DND-41 (cell line): Measurements from ENCODE around the gene GRK3.

ENCODE experiments used
- ATAC-seq: fragments of 200-7000 bp; cut with Tn5 transposase; 3 replicates; pipeline ENCODE4 v1.9.1; 2021; ENCODE audit warnings: low read depth; ENCODE audit not compliant: insufficient read depth
- DNase-seq: peaks from one replicate; pipeline ENCODE4 v3.0.0-alpha.2; 2020
- H2AFZ ChIP-seq: 2 replicates; pipeline ENCODE4 v1.6.0; 2012; ENCODE audit warnings: low read depth, low read length
- H3K27ac ChIP-seq: 2 replicates; pipeline ENCODE4 v1.5.1; 2012; ENCODE audit warnings: low read length, inconsistent platforms
- H3K27me3 ChIP-seq: fragments of 200-600 bp; sonication (generic); 2 replicates; pipeline ENCODE4 v1.6.0; 2012; ENCODE audit warnings: low read length, mild to moderate bottlenecking, inconsistent platforms; ENCODE audit not compliant: insufficient read depth, poor library complexity
- H3K36me3 ChIP-seq: 2 replicates; pipeline ENCODE4 v1.5.1; 2012; ENCODE audit warnings: low read length, inconsistent platforms; ENCODE audit not compliant: insufficient read depth
- H3K4me1 ChIP-seq: 2 replicates; pipeline ENCODE4 v1.5.1; 2012; ENCODE audit warnings: mild to moderate bottlenecking, low read length; ENCODE audit not compliant: insufficient read depth
- H3K4me2 ChIP-seq: 2 replicates; pipeline ENCODE4 v1.6.0; 2012; ENCODE audit warnings: mild to moderate bottlenecking, moderate library complexity, low read length, inconsistent platforms; ENCODE audit not compliant: insufficient read depth
- H3K4me3 ChIP-seq, 2 experiments: fragments of 200-600 bp in 1 of 2; shearing (Covaris generic) in 1 of 2; 2 replicates each; pipeline ENCODE4 v1.5.1; 2012 to 2016; ENCODE audit warnings: inconsistent platforms in 2 of 2, low read length in 2 of 2, mild to moderate bottlenecking in 2 of 2, low read depth in 1 of 2, moderate library complexity in 1 of 2
- H3K79me2 ChIP-seq: 2 replicates; pipeline ENCODE4 v1.6.0; 2012; ENCODE audit warnings: low read length, inconsistent platforms; ENCODE audit not compliant: insufficient read depth
- H3K9ac ChIP-seq: 2 replicates; pipeline ENCODE4 v1.6.0; 2012; ENCODE audit warnings: low read depth, mild to moderate bottlenecking, inconsistent platforms, low read length, moderate library complexity
- H3K9me3 ChIP-seq: 2 replicates; pipeline ENCODE4 v1.5.1; 2012; ENCODE audit warnings: low read length, moderate library complexity, mild to moderate bottlenecking, inconsistent platforms; ENCODE audit not compliant: insufficient read depth, severe bottlenecking
- H4K20me1 ChIP-seq: 2 replicates; pipeline ENCODE4 v1.6.0; 2012; ENCODE audit warnings: low read length; ENCODE audit not compliant: insufficient read depth
- EZH2 ChIP-seq: IDR thresholded peaks from 3 replicates; pipeline ENCODE4 v1.6.1; 2012; ENCODE audit warnings: borderline replicate concordance, low read depth, mild to moderate bottlenecking, moderate library complexity, low read length, inconsistent platforms; ENCODE audit not compliant: severe bottlenecking
- TF ChIP-seq, protein P1 (sequence below): IDR thresholded peaks from 2 replicates; pipeline ENCODE4 v1.5.1; 2012; ENCODE audit warnings: borderline replicate concordance, low read length, moderate library complexity, mild to moderate bottlenecking; ENCODE audit not compliant: poor library complexity, severe bottlenecking; ENCODE audit errors: extremely low read depth

GRK3 gene

GRCh38 chr22:25709758-25710157 is 145.3 kb downstream of the GRK3 start:
- no peaks in the 10 kb centered on the region for H3K36me3 ChIP-seq
- H3K9ac ChIP-seq = no peak overlapping the region
- H3K79me2 ChIP-seq = no peaks in the 10 kb centered on the region
- no peaks in the 10 kb centered on the region; the same call in 1 of the 2 replicates for H4K20me1 ChIP-seq
- no peaks in the 10 kb centered on the region for H3K27me3 ChIP-seq
- H3K4me2 ChIP-seq = no peak overlapping the region
- H3K9me3 ChIP-seq = no peaks in the 10 kb centered on the region
- TF ChIP-seq, protein P1, sequence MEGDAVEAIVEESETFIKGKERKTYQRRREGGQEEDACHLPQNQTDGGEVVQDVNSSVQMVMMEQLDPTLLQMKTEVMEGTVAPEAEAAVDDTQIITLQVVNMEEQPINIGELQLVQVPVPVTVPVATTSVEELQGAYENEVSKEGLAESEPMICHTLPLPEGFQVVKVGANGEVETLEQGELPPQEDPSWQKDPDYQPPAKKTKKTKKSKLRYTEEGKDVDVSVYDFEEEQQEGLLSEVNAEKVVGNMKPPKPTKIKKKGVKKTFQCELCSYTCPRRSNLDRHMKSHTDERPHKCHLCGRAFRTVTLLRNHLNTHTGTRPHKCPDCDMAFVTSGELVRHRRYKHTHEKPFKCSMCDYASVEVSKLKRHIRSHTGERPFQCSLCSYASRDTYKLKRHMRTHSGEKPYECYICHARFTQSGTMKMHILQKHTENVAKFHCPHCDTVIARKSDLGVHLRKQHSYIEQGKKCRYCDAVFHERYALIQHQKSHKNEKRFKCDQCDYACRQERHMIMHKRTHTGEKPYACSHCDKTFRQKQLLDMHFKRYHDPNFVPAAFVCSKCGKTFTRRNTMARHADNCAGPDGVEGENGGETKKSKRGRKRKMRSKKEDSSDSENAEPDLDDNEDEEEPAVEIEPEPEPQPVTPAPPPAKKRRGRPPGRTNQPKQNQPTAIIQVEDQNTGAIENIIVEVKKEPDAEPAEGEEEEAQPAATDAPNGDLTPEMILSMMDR = no peak
- TF ChIP-seq EZH2 = no peak
- peak; percentile 15 for DNase-seq
- H2AFZ ChIP-seq = no peak overlapping the region
- H3K27ac ChIP-seq = no peak overlapping the region
- H3K4me1 ChIP-seq = no peaks in the 10 kb centered on the region
- no peak for ATAC-seq
- H3K4me3 ChIP-seq = no peak overlapping the region

DNA sequence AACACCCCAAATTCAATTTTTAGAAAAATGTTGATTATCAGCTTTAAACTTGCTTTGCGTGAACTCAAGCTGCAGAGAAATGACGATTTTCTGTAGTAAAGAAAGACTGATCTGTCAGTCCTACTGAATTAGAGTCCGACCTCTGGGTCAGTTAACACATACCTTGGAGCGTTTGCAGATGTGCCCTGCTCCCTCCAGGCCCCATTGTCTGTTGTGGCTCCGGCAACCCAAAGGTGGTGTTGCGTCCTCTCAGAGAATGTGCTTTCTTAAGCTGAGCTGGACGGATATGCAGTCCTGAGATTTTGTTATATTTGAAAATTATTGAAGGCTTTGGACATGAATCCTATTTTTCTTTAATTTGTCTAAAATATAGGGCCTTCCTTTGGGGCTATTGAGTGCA is 146.0 kb downstream of the GRK3 start:
- Histone ChIP-seq H3K4me2 (no peak overlapping the region), H3K9ac (no peak overlapping the region), H3K36me3 (no peaks in the 10 kb centered on the region), H3K4me1 (no peaks in the 10 kb centered on the region), H2AFZ (no peak overlapping the region), H4K20me1 (no peaks in the 10 kb centered on the region; the same call in 1 of the 2 replicates), H3K27ac (no peak overlapping the region), H3K27me3 (no peaks in the 10 kb centered on the region), H3K4me3 (no peak overlapping the region), H3K9me3 (no peaks in the 10 kb centered on the region), H3K79me2 (no peaks in the 10 kb centered on the region)
- ATAC-seq (no peak), DNase-seq (no peak)
- TF ChIP-seq, protein P1 = no peak
- no peak for TF ChIP-seq EZH2

DNA sequence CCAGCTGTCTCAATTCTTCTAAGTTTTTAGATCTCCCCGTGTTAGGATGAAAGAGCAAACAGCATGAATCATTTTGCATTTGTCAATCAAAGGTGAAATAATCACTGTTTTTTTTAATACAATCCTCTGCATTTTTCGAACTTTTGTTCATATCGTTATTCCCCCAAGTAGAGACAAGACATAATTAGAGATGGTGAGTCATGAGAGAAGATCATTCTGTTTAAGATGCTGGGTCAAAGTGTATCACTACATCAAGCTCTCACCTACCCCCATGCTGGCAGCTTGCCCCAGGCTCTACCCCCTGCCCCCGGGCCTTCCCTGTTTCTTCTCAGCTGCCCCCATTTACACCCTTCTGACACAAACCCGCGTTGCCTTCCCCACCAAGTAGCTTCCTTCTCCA is 147.0 kb downstream of the GRK3 start:
- no peak overlapping the region for H3K4me3 ChIP-seq
- no peak for TF ChIP-seq EZH2
- TF ChIP-seq, protein P1 = no peak
- no peaks in the 10 kb centered on the region for H3K9me3 ChIP-seq
- H3K36me3 ChIP-seq = no peaks in the 10 kb centered on the region
- H3K4me1 ChIP-seq = no peaks in the 10 kb centered on the region
- H3K4me2 ChIP-seq = no peak overlapping the region
- no peak overlapping the region for H3K9ac ChIP-seq
- no peak for DNase-seq
- H3K79me2 ChIP-seq = no peaks in the 10 kb centered on the region
- H4K20me1 ChIP-seq = no peaks in the 10 kb centered on the region; the same call in 1 of the 2 replicates
- H2AFZ ChIP-seq = no peak overlapping the region
- no peaks in the 10 kb centered on the region for H3K27me3 ChIP-seq
- H3K27ac ChIP-seq = no peak overlapping the region
- ATAC-seq = no peak

DNA sequence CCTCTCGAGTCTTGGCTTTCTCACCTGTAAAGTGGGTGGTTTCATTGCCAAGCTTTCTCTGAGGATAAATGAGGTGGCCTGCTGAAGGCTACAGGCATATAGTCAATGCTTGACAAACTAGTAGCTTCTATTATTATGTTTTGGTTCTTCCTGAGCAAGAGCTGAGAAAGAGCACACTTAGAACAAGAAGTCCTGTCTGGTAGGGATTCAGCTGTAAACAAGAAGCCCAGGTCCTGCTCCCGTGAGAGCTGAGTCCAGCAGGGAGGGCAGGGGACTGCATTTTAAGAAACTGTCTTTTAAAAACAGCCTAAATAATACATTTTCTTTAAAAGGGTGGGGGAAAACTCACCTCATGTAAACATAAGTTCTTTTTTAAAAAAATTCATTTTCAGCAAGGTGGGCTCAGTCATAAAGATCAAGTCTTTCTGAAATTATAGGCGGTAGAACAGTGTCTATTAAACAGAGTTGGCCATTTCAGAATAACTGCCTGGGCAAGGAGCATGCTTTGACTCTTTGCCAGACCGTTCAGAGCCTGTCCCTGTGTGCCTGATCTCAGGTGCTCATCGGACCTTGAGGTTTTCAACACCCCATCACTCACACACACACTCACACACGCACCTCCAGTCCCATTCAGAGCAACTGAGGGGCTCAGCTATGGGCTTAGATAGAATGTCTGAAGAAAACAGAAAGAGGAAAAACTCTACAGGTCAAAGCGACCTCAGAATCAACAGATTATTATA is 148.4 kb downstream of the GRK3 start:
- Histone ChIP-seq H3K27ac (no peak overlapping the region), H3K4me1 (no peaks in the 10 kb centered on the region), H3K9me3 (no peaks in the 10 kb centered on the region), H3K9ac (no peak overlapping the region), H3K4me2 (no peak overlapping the region), H4K20me1 (no peaks in the 10 kb centered on the region; the same call in 1 of the 2 replicates), H3K27me3 (no peaks in the 10 kb centered on the region), H2AFZ (no peak overlapping the region), H3K4me3 (no peak overlapping the region), H3K79me2 (no peaks in the 10 kb centered on the region), H3K36me3 (no peaks in the 10 kb centered on the region)
- ATAC-seq (no peak), DNase-seq (no peak)
- TF ChIP-seq EZH2 = no peak
- TF ChIP-seq, protein P1 = no peak
